GM19240 (cell line): ENCODE data around the gene RNF222.
"Not testable (repeated sequence)": the region's sequence is repeated elsewhere in the genome, so short reads cannot be mapped to it uniquely, and the experiment has no call there.

ENCODE experiments used
- DNase-seq: peaks from one replicate; pipeline ENCODE4 v3.0.0; 2011; ENCODE audit warnings: low spot score; ENCODE audit not compliant: insufficient read length

RNF222 gene

DNA sequence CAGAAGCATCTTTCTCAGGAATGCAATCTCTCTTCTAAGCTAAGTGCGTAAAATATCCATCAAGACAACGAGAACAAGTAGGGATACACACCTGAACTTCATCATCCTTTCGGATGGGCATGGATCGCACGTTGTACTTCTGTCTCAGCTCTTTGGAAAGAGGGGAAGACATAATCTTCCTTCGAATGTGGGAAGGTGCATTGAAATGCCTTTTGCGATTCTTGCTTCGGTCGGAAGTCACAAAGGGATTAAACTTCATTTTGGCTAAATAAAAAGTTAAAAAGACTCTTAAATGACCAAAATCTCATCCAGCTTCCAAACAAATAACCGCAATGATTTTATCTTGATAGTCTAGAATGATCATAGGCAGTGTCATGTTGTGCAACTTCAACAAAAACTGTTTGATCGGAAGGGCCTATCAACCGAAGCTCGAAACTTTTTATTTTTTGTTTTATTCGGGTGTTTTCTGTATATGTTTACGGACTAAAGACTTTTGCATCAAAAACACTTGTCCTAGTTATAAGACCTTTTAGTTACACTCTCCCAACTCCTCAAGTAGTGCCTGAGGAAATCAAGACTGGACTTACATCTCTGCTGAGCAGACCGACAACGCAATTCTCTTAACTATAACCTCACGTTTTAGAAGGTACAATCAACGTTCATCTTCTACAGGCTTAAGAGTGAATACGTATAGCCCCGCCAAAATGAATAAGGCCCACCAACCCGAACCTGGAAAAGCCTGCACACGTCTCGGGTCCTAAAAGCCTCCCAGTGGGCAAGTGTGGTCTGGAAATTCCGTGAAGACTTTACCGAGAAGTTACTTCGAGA is 15.4 kb downstream of the RNF222 start:
- DNase-seq: no peak

GRCh38 chr17:8380049-8380448 is 17.6 kb downstream of the RNF222 start:
- no peak for DNase-seq

GRCh38 chr17:8378117-8378516 is 19.5 kb downstream of the RNF222 start:
- not testable (repeated sequence) for DNase-seq

GRCh38 chr17:8377422-8377821 is 20.2 kb downstream of the RNF222 start:
- no peak for DNase-seq

DNA sequence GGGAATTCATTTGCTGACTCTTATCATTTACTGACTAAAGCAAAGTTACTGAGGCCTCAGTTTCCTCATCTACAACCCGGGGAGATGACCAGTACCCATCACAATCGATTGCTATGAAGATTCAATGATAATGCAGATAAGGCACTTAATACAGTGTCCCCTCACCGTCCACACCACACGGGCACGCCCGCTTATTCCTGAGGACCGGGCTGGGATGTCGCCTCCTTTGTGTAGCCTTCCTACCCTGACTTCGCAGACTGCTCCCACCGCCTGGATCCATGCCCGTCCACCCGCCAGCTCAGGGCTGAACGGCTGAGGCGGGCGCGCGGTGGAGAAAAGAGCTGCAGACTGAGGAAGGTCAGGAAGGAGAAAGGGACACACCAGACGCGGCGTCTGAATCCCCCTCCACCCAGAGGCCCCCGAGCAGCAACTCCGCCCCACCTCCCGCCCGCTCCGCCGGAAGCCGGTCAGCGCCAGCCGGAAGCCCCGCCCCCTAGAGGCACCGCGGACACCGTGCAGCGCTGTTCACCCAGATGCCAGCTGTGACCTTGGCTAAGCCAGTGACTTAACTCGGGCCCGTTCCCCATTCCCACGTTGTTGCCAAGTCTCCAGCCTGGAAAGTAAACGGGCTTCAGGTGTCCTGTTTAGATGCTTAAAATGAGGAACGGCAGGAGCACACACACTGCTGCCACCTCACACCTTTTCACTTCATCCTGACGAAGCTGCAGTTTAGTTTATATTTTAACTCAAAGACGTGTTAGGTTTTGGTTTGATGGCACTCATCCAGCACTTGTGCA is 21.2 kb downstream of the RNF222 start, which contains the start of gene KRABD2:
KRABD2 (minus strand) TSS at position 434 of the 797 bp plus-strand sequence.
- DNase-seq: peak; percentile 96

GRCh38 chr17:8375738-8376259 is 21.8 kb downstream of the RNF222 start:
- DNase-seq: no peak

DNA sequence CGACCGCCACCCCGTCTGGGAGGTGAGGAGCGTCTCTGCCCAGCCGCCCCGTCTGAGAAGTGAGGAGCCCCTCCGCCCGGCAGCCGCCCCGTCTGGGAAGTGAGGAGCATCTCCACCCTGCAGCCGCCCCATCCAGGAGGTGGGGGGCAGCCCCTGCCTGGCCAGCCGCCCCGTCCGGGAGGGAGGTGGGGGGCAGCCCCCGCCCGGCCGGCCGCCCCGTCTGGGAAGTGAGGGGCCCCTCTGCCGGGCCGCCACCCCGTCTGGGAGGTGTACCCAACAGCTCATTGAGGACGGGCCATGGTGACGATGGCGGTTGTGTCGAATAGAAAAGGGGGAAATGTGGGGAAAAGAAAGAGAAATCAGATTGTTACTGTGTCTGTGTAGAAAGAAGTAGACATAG is 23.8 kb downstream of the RNF222 start:
- DNase-seq: not testable (repeated sequence)

DNA sequence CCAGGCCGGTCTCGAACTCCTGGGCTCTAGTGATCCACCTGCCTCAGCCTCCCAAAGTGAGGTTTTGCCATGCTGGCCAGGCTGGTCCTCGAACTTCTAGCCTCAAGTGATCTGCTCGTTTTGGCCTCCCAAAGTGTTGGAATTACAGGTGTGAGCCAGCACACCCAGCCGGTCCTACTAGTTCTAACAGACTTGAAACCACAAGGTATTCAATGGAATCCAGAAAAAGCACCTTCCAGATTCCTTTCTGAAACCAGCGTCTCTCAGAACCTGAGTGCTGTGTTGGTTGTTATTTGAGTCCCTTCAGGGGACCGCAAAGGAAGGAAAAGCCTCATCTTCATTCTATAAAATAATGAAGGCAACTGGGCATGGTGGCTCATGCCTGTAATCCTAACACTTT is 25.2 kb downstream of the RNF222 start:
- DNase-seq: no peak

DNA sequence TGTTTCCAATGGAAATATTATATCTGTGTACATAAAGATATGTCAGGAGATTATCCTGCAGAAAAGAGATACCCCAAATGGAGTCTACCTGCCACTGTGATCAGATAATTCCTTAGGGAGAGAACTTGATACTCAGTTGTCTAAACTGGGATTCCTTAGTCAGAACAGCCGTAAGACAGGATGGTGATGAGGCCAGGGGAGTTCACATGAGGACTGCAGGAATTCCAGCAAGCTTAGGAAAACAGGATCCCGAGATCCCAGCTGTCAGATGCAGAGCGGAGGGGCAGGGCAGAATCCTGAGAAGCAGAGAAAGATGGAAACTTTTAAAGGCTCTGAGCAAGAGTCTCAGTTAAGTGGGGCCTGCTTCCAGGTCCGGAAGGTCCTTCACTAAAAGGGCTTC is 25.8 kb downstream of the RNF222 start:
- DNase-seq: no peak

DNA sequence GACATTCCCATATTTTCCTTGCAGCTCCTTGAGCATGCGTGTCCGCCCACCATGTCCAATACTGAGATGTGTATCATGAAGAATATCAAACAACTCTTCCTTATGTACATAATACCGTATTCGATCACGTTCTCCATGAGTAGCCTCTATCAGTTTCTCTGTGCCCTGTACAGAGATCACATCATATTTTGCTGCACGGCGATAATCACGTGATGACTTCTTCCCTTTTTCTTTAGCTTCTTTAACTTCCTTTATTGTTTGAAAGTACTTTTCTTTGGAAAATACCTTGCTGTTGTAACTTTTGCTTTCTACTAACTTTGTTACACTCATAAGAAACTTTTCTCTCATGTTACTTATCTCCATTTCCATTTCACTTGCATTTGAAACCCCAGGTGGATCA is 27.7 kb downstream of the RNF222 start:
- no peak for DNase-seq

- DNase-seq: no peak
Measured at GRCh38 chr17:8368193-8368592, 29.4 kb downstream of the RNF222 start.

DNA sequence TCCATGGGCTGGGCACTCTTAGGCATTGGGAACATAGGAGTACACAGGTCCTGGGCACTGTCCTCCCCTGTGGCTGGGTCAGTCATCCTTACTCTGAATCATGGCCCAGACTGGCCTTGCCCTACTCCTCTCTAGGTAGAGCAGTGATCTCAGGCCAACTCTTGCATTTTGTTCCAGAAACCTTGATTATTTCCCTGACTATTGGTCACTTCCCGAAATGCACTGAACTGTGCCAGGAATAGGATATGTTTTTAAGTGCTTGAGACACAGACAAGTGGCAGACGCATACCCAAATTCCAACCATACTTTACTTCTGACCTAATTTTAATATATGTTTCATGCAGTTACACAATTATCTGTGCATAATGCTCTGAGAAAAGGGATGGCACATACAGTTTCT is 31.4 kb downstream of the RNF222 start:
- no peak for DNase-seq

GRCh38 chr17:8365143-8365542 is 32.5 kb downstream of the RNF222 start:
- no peak for DNase-seq

DNA sequence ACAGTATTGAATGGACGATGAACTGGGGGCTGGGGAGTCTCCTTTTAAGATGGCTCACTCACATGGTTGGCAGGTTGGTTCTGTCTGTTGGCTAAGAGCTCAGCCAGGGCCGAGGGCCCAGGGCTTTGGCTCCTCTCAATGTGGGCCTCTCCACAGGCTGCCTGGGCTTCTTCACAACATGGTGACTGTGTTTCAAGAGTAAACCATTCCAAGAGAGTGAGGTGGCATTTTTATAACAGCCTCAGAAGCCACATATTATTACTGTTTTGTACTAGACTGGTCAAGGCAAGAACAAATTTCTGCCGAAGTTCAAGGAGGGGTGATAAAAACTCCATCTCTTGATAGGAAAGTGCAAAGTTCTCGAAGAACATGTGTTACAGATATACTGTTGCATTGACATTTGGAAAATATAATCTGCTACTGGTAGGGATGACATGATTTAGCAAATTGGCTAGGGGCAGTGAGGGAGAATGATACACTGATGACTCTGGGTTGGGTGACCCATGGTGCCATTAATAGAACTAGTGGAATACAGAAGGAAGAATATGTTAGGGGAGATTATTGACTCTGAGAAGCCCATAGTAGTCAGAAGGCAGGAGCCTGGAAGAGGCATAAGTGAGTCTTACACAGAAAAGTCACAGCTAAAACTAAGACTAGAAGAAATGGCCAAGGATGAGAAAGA is 34.8 kb downstream of the RNF222 start:
- no peak for DNase-seq

DNA sequence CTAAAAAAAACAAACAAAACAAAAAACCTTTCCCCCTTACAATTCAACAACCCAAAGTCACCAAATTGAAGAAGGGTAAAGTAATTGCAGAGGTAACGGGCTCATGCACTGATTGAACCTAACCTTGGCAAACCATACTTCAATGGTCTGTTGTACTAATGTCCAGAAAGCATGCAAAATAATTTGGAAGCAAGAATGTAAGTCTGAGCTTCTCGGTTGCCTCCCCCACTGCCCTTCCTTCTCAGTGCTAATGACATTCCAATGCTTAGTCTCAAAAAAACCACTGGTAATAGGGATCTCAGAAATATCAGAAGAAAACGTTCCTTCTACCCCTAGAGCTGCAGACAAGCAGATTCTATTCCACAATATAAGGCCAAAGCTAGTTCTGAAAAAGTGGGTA is 36.9 kb downstream of the RNF222 start:
- DNase-seq: no peak

DNA sequence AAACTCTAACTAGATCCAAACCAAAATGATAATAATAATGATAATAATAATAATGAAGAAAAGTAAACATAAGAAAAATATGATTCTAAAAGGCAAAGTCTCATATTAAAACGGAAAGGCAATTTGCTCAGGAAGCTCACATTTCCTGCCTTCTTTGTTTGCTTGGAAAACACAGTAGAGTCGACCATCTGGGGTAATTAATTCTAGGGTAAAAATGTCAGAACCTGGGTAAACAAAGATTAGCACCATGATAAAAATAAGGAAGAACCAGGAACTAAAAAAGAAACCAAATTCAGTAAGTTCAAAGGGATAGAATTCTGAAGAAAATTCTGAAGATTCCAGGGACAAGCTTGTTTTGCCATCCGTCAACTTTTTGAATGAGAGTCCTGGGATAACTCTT is 37.4 kb downstream of the RNF222 start:
- no peak for DNase-seq

DNA sequence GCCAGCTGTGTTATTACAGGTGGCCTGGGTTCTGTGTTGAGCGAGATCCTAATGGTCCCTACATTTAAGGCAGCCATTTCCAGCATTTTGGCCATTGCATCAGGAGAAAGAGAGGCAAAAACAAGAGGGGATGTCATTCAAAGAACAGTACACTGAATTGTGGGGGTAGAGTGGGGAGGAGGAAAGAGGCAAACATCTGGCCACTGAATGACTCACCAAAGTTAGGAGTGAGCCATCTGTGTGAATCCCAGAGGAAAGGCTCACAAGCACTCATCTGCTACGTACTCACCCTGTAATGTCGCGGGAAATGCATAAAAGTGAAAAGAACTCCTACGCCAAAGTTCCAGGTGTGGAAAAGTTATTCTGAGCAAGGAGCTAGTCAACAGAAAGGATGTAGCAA is 37.9 kb downstream of the RNF222 start:
- no peak for DNase-seq

GRCh38 chr17:8357910-8358309 is 39.7 kb downstream of the RNF222 start:
- DNase-seq: no peak

DNA sequence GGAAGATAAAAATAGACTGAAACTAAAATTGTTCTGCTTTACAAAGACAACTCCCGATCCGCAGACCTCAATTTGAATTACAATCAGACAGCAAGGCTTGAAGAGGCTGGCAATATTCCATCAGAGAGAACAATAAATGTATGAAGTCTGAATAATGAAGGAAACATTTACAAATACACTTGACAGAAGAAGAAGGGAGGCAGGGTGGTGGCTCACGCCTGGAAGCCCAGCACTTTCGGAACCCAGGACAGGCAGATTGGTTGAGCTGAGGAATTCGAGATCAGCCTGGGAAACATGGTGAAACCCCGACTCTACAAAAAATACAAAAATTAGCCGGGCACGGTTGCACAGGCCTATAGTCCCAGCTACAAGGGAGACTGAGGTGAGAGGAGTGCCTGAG is 43.4 kb downstream of the RNF222 start:
- DNase-seq: no peak

DNA sequence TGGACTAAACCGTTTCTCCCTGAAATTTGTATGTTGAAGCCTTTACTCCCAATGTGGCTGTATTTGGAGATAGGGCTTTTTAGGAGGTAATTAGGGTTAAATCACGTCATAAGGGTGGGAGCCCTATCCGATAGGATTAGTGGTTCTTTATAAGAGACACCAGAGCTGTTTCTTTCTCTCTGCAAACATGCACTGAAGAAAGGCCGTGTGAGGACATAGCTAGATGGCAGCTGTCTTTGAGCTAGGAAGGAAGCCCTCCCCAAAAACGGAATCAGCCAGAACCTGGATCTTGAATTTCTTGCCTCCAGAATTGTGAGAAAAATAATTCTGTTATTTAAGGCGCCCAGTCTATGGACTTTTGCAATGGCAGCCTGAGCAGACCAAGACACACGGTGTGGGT is 43.9 kb downstream of the RNF222 start:
- DNase-seq: no peak

DNA sequence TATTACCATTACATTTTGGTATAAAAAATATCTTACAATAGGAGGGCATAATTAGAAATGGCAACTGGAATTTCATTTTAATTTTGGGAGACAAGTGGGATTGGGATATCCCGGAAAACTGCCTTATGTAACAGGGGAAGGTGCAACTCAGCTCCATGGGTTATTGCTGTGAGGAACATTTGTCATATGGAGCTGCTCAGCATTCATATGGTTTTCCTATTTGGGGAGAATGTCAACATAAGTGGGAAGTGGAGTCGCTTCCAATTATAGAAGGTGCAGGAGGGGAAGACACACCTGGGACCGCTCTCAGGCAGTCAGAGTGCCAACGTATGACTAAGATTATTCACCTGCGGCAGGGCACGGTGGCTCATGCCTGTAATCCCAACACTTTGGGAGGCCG is 47.3 kb downstream of the RNF222 start:
- DNase-seq: no peak

GRCh38 chr17:8347001-8347400 is 50.6 kb downstream of the RNF222 start:
- DNase-seq: not testable (repeated sequence)
